ENCODE results near the gene HMGB1.

HMGB1 gene

DNA sequence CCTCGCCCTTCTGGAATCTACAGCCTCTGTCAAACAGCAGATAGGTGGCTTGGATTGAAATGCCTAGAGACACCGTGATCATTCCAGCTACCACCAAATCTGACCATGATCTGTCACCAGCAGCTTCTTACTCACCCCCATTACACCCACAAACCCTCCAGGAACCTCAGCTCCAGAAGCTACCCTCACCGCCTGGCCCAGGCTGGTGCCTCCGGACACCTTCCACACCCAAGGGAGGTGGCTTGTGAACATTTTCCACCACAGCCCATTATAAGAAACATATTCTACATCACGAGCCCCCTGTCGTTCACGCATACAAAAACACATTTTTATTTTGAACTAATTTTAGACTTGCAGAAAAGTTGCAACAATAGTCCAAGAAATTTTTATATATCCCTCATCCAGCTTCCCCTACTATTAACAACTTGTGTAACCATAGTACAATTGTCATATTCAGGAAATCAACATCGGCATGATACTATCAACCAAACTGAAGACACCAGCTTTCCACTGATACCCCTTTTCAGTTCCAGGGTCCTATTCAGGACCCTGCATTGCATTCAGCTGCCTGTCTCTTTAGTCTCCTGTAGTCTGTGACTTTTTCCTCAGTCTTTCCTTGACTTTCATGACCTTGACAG is 58.8 kb downstream of the HMGB1 start:
- TF ChIP-seq, protein P1, sequence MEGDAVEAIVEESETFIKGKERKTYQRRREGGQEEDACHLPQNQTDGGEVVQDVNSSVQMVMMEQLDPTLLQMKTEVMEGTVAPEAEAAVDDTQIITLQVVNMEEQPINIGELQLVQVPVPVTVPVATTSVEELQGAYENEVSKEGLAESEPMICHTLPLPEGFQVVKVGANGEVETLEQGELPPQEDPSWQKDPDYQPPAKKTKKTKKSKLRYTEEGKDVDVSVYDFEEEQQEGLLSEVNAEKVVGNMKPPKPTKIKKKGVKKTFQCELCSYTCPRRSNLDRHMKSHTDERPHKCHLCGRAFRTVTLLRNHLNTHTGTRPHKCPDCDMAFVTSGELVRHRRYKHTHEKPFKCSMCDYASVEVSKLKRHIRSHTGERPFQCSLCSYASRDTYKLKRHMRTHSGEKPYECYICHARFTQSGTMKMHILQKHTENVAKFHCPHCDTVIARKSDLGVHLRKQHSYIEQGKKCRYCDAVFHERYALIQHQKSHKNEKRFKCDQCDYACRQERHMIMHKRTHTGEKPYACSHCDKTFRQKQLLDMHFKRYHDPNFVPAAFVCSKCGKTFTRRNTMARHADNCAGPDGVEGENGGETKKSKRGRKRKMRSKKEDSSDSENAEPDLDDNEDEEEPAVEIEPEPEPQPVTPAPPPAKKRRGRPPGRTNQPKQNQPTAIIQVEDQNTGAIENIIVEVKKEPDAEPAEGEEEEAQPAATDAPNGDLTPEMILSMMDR (conservative IDR thresholded peaks at IDR 0.05): no peak
- no peak overlapping the region for H3K27ac ChIP-seq
